22Rv1 (cell line): ENCODE data around the gene CNTN4.

Source experiments
- H3K27ac ChIP-seq: fragments of 450-650 bp; 2 replicates; pipeline ENCODE4 v1.5.1; 2017
- ZFX ChIP-seq: fragments of 450-650 bp; IDR thresholded peaks from 2 replicates; pipeline ENCODE4 v1.6.1; 2017; ENCODE audit warnings: antibody characterized with exemption, borderline replicate concordance
- TF ChIP-seq, protein P1 (sequence below): fragments of 450-650 bp; IDR thresholded peaks from 2 replicates; pipeline ENCODE4 v1.5.1; 2017; ENCODE audit warnings: mild to moderate bottlenecking

Gene CNTN4

DNA sequence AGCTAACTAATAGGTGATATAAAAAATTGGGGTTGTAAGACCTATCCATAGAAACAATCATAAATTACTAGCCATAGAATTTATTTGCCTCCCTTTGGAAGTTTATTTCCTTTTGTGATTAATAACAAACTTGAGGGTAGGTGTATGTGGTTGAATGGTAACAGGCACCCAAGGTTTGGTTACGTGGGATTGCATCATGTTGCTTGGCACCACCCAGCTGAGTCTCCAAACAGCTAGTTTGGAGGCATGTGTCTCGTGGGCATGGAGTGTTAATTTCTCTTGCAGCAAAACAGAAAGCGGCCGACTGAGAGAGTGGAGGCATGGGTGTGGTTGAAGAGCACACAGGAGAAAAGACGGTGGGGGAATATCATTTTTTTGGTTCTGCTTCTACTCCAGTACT lies 441.4 kb downstream of the CNTN4 start:
- TF ChIP-seq, protein P1, sequence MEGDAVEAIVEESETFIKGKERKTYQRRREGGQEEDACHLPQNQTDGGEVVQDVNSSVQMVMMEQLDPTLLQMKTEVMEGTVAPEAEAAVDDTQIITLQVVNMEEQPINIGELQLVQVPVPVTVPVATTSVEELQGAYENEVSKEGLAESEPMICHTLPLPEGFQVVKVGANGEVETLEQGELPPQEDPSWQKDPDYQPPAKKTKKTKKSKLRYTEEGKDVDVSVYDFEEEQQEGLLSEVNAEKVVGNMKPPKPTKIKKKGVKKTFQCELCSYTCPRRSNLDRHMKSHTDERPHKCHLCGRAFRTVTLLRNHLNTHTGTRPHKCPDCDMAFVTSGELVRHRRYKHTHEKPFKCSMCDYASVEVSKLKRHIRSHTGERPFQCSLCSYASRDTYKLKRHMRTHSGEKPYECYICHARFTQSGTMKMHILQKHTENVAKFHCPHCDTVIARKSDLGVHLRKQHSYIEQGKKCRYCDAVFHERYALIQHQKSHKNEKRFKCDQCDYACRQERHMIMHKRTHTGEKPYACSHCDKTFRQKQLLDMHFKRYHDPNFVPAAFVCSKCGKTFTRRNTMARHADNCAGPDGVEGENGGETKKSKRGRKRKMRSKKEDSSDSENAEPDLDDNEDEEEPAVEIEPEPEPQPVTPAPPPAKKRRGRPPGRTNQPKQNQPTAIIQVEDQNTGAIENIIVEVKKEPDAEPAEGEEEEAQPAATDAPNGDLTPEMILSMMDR, result no peak
- no peak for TF ChIP-seq ZFX
- no peak overlapping the region for H3K27ac ChIP-seq

DNA sequence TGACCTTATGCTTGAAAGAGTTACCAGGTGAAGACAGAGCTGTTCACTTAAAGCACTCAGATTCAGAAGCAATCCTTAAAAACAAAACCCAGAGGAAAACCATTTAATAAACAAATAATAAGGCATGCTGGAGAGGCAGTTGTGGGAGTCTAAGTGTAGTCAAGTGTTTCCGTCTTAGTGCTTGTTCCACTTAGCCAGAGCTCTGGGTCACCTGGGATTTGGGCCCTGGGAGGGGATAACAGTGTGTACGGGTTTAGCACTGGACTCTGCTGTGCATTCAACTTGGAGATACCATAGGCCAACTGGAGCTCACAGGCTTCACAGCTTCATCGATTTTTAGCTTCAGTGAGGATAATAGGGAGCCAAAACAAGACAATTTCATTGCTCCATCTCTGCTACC lies 444.6 kb downstream of the CNTN4 start:
- TF ChIP-seq ZFX, result no peak
- TF ChIP-seq, protein P1, result no peak

DNA sequence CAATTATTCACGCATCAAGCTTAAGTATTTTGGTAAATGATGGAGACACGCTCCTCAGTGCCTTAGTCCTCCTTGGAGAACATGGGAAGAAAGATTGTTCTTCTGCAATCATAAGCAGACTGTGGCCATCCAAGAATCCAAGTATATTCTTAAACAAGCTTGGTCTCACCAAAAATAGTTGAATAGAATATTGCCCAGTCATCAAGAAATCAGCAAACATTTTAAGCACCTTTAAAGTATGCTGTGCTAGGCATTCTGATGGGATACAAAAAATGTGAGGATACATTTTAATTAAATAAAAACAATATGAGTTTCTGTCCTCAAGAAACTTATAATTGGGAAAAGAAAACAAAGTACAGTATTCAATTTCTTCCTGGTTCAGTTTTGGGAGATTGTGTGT lies 445.5 kb downstream of the CNTN4 start:
- TF ChIP-seq, protein P1, result no peak
- TF ChIP-seq ZFX, result no peak
- H3K27ac ChIP-seq, result no peak overlapping the region

More for the DNA sequence above, 444.6 kb downstream of the CNTN4 start:
- no peak overlapping the region for H3K27ac ChIP-seq

DNA sequence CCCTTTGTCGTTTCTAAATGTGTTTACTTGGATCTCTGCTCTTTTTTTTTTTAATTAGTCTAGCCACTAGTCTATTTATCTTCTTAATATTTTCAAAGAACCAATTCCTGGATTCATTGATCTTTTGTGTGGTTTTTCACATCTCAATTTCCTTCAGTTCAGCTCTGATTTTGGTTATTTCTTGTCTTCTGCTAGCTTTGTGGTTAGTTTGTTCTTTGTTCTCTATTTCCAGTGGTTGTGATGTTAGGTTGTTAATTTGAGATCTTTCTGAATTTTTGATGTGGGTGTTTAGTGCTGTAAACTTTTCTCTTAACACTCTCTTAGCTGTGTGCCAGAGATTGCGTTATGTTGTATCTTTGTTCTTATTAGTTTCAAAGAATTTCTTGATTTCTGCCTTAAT lies 446.1 kb downstream of the CNTN4 start:
- TF ChIP-seq, protein P1, result no peak
- no peak for TF ChIP-seq ZFX
- no peak overlapping the region for H3K27ac ChIP-seq

DNA sequence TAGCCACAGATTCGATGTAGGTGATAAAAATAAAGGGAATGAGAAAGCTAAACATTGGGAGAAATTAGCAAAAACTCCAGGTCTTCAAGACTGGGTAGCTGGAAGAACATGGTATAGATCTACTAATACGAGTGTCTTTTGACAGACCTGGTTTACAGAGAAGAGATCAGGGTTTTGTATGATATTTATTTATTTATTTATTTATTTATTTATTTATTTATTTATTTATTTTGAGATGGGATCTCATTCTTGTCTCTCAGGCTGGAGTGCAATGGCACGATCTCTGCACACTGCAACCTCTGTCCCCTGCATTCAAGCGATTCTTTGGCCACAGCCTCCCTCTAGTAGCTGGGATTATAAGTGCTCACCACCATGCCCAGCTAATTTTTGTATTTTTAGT lies 448.4 kb downstream of the CNTN4 start:
- H3K27ac ChIP-seq, result no peak overlapping the region
- TF ChIP-seq ZFX, result no peak
- TF ChIP-seq, protein P1, result no peak

DNA sequence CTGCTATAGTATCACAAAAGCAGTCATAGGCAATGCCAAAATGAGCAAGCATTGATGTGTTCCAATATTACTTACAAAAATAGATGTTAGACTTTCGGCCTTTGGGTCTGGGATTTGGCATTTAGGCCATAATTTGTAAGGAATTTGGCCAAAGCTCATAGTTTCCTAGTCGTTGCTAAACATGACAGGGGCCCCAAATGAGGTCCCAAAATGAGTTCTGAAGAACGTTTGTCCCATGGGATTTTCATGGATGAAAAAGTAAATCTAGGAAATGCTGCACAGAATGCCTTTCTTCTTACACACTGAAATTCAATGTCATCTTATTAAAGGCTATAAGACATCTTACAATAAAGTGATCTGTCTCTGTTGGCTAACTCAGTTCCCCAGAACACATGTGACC lies 456.0 kb downstream of the CNTN4 start:
- H3K27ac ChIP-seq, result no peak overlapping the region
- no peak for TF ChIP-seq ZFX
- TF ChIP-seq, protein P1, result no peak

DNA sequence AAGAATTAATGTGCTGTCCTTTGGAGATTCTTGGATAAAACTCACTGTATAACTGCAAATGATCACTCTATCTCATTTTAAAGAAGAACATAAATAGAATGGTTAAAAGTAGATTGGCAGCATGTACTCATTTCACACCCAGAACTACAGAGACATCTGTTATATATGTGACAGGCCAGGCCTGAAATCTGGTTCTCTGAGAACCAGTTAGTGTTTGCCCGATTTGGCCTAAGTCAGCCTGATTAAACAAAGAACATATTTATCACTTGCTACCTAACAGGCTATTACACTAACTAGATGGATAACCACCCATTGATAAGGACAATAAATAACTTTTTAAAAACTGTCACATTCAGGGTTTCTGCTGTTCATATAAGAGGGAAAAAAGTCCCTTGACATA lies 460.1 kb downstream of the CNTN4 start:
- no peak for TF ChIP-seq ZFX
- TF ChIP-seq, protein P1, result no peak

More for the DNA sequence above, 460.1 kb downstream of the CNTN4 start:
- no peak overlapping the region for H3K27ac ChIP-seq
